ENCODE data around the gene NUDCD3.

DNA sequence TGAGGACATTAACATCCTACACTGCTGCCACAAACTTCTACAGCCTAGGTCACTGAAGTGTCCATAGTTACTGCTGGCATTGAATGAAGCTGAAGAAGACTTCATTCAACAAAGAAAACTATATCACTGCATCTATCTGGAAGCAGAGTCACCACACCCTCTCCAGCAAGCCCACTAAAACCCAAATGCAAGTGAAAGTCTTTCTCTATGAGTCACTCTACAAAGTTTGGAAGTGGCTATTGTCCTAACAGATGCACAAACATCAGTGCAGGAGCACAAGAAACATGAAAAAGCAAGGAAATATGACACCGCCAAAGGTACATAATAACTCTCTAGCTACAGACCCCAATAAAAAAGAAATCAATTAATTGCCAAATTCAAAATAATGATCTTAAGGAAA, 121.6 kb downstream of the NUDCD3 start:
- TF ChIP-seq, protein P1, sequence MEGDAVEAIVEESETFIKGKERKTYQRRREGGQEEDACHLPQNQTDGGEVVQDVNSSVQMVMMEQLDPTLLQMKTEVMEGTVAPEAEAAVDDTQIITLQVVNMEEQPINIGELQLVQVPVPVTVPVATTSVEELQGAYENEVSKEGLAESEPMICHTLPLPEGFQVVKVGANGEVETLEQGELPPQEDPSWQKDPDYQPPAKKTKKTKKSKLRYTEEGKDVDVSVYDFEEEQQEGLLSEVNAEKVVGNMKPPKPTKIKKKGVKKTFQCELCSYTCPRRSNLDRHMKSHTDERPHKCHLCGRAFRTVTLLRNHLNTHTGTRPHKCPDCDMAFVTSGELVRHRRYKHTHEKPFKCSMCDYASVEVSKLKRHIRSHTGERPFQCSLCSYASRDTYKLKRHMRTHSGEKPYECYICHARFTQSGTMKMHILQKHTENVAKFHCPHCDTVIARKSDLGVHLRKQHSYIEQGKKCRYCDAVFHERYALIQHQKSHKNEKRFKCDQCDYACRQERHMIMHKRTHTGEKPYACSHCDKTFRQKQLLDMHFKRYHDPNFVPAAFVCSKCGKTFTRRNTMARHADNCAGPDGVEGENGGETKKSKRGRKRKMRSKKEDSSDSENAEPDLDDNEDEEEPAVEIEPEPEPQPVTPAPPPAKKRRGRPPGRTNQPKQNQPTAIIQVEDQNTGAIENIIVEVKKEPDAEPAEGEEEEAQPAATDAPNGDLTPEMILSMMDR (IDR thresholded peaks at IDR 0.05; ENCODE audit: low read depth, low read length, missing input control), result no peak
- TF ChIP-seq, protein P2, sequence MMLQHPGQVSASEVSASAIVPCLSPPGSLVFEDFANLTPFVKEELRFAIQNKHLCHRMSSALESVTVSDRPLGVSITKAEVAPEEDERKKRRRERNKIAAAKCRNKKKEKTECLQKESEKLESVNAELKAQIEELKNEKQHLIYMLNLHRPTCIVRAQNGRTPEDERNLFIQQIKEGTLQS (IDR thresholded peaks at IDR 0.05), result no peak
- no peak for TF ChIP-seq JUND (IDR thresholded peaks at IDR 0.05)
- TF ChIP-seq, protein P3, sequence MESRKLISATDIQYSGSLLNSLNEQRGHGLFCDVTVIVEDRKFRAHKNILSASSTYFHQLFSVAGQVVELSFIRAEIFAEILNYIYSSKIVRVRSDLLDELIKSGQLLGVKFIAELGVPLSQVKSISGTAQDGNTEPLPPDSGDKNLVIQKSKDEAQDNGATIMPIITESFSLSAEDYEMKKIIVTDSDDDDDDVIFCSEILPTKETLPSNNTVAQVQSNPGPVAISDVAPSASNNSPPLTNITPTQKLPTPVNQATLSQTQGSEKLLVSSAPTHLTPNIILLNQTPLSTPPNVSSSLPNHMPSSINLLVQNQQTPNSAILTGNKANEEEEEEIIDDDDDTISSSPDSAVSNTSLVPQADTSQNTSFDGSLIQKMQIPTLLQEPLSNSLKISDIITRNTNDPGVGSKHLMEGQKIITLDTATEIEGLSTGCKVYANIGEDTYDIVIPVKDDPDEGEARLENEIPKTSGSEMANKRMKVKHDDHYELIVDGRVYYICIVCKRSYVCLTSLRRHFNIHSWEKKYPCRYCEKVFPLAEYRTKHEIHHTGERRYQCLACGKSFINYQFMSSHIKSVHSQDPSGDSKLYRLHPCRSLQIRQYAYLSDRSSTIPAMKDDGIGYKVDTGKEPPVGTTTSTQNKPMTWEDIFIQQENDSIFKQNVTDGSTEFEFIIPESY (IDR thresholded peaks at IDR 0.05), result no peak
- TF ChIP-seq RAD21 (IDR thresholded peaks at IDR 0.05), result no peak
- TF ChIP-seq, protein P4, sequence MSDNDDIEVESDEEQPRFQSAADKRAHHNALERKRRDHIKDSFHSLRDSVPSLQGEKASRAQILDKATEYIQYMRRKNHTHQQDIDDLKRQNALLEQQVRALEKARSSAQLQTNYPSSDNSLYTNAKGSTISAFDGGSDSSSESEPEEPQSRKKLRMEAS (IDR thresholded peaks at IDR 0.05), result no peak

All from liver (tissue), 3 donors.